ENCODE data around the gene PMEPA1. TPM values are rescaled to one million over a fixed set of nuclear protein-coding genes. Genes with fewer than 3 reads are reported as not detected.
A peak's percentile ranks its signal among the peaks of the same experiment; 100 is the strongest.

Gene PMEPA1
- total RNA-seq, 1 experiment from 2014 or later = 1,302 TPM

DNA sequence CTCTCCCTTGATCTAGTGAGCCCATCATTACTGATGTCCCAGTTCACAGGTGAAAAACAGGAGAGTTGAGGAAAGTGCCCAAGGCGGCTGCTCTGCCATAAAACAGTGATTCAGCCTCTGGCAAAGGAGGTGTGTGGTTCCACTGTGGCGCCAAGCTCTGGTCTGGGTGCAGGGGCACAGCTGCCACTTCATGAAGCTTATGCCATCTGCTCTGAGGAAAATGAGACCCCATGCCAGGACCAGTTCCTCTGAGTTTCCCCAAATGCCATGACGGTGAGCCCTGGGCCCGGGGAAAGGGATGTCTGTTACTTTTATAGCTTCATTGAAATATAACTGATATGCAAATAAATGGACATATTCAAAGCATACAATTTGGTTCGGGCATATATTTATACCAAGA is 55.9 kb downstream of the PMEPA1 start:
- no TSS peak for BruUV-seq (replicated peaks)
- TF ChIP-seq, protein P1, sequence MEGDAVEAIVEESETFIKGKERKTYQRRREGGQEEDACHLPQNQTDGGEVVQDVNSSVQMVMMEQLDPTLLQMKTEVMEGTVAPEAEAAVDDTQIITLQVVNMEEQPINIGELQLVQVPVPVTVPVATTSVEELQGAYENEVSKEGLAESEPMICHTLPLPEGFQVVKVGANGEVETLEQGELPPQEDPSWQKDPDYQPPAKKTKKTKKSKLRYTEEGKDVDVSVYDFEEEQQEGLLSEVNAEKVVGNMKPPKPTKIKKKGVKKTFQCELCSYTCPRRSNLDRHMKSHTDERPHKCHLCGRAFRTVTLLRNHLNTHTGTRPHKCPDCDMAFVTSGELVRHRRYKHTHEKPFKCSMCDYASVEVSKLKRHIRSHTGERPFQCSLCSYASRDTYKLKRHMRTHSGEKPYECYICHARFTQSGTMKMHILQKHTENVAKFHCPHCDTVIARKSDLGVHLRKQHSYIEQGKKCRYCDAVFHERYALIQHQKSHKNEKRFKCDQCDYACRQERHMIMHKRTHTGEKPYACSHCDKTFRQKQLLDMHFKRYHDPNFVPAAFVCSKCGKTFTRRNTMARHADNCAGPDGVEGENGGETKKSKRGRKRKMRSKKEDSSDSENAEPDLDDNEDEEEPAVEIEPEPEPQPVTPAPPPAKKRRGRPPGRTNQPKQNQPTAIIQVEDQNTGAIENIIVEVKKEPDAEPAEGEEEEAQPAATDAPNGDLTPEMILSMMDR (IDR thresholded peaks at IDR 0.05; ENCODE audit: unreplicated experiment) = no peak
- Mint-ChIP-seq H3K4me3 (ENCODE audit: low read depth, unreplicated experiment) (peak overlapping the region; percentile 12), H3K4me1 (ENCODE audit: low read depth, unreplicated experiment) (peaks cover 51% of the 10 kb centered on the region), H3K9me3 (ENCODE audit: low read depth, unreplicated experiment) (no peaks in the 10 kb centered on the region), H3K27me3 (ENCODE audit: unreplicated experiment) (no peaks in the 10 kb centered on the region), H3K36me3 (ENCODE audit: insufficient read depth, unreplicated experiment) (peaks cover 100% of the 10 kb centered on the region), H3K27ac (ENCODE audit: unreplicated experiment) (peak overlapping the region; percentile 95)
- CTCF ChIA-PET = interaction anchor here (0.6 to 1.5 kb wide), 6 partner anchors 8 to 433 kb away, joined by 3 to 5 read pairs (median 3); no protein-coding TSS in a partner anchor
- intact Hi-C loops (cut with micrococcal nuclease; ENCODE audit: unreplicated experiment) = no loop called here
- peak; percentile 5 for DNase-seq

DNA sequence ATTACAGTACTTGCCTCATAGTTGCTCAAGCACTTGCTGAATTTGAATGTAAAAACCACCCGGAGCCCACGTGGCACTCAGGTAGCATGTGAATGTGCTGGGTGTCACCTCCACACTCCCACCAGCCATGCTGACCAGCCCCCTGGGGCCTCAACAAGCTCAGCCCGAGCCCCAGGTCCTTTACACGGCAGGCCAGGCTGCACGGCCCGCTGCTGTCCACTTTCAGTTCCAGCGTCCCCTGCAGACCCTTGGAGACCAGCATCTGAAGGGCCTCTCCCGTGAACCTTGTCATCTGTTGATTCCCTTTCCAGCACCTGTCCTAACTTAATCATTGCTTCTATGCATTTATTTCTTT is 56.3 kb downstream of the PMEPA1 start:
- H3K27ac Mint-ChIP-seq (ENCODE audit: unreplicated experiment) = peak overlapping the region; percentile 95
- CTCF ChIA-PET = interaction anchor here (0.6 to 1.5 kb wide), 6 partner anchors 9 to 434 kb away, joined by 3 to 5 read pairs (median 3); no protein-coding TSS in a partner anchor
- no peaks in the 10 kb centered on the region for H3K9me3 Mint-ChIP-seq (ENCODE audit: low read depth, unreplicated experiment)
- intact Hi-C loops (cut with micrococcal nuclease; ENCODE audit: unreplicated experiment) = no loop called here
- H3K4me1 Mint-ChIP-seq (ENCODE audit: low read depth, unreplicated experiment) = peaks cover 47% of the 10 kb centered on the region
- H3K36me3 Mint-ChIP-seq (ENCODE audit: insufficient read depth, unreplicated experiment) = peaks cover 100% of the 10 kb centered on the region
- no peak overlapping the region for H3K4me3 Mint-ChIP-seq (ENCODE audit: low read depth, unreplicated experiment)
- no peaks in the 10 kb centered on the region for H3K27me3 Mint-ChIP-seq (ENCODE audit: unreplicated experiment)
- DNase-seq = no peak
- BruUV-seq (replicated peaks) = no TSS peak
- TF ChIP-seq, protein P1 (IDR thresholded peaks at IDR 0.05; ENCODE audit: unreplicated experiment) = no peak

DNA sequence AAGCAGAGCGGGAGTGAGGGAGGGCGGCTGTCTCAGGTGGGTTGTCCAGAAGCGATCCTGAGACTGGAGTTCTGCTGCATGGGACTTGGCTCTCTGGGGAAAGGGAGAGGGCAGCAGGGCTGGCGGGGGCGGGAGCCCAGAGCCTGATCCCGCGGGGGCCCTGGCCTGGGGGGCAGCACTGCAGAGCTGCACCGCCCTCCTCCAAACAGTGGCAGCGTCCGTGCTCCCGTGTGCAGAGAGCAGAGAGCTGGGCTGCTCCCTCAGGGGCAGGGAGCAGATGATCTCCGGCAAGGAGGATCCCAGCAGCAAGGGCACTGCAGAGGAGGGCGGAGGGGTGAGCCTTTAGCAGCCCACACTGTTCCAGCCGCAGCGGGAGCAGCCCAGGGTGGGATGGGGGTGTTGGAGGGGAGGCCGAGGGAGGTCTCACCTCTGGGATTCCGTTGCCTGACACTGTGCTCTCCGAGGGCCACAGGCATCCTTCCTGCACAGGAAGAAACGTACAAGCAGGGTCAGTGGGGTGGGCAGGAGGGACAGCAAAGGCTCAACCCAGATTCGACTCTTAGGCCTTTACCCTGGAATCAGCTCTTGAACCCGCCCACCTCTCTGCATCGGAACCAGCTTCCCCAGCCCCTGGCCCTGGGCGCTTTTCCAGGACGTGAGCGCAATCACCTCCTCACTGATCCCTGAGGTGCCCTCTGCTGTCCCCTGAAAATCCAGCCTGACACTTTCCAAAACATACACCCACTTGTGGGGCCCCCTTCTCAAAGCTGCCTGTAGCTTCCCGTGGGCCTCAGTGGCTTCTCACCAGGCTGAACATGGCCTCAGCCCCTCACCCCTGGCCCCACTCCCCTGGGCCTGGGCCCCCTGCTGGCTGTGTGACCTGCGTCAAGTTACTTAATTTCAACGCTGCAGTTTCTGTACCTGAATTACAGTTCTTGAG is 56.9 kb downstream of the PMEPA1 start:
- CTCF ChIA-PET = interaction anchor here (1.5 kb wide), 1 partner anchor 434 kb away, joined by 5 read pairs; no protein-coding TSS in a partner anchor
- Mint-ChIP-seq H3K27me3 (ENCODE audit: unreplicated experiment) (no peaks in the 10 kb centered on the region), H3K9me3 (ENCODE audit: low read depth, unreplicated experiment) (no peaks in the 10 kb centered on the region), H3K36me3 (ENCODE audit: insufficient read depth, unreplicated experiment) (peaks cover 100% of the 10 kb centered on the region), H3K4me1 (ENCODE audit: low read depth, unreplicated experiment) (peaks cover 40% of the 10 kb centered on the region), H3K4me3 (ENCODE audit: low read depth, unreplicated experiment) (no peak overlapping the region), H3K27ac (ENCODE audit: unreplicated experiment) (peak overlapping the region; percentile 95)
- intact Hi-C loops (cut with micrococcal nuclease; ENCODE audit: unreplicated experiment) = no loop called here
- DNase-seq = peak; percentile 14
- TF ChIP-seq, protein P1 (IDR thresholded peaks at IDR 0.05; ENCODE audit: unreplicated experiment) = peak; percentile 31
- BruUV-seq (replicated peaks) = no TSS peak

DNA sequence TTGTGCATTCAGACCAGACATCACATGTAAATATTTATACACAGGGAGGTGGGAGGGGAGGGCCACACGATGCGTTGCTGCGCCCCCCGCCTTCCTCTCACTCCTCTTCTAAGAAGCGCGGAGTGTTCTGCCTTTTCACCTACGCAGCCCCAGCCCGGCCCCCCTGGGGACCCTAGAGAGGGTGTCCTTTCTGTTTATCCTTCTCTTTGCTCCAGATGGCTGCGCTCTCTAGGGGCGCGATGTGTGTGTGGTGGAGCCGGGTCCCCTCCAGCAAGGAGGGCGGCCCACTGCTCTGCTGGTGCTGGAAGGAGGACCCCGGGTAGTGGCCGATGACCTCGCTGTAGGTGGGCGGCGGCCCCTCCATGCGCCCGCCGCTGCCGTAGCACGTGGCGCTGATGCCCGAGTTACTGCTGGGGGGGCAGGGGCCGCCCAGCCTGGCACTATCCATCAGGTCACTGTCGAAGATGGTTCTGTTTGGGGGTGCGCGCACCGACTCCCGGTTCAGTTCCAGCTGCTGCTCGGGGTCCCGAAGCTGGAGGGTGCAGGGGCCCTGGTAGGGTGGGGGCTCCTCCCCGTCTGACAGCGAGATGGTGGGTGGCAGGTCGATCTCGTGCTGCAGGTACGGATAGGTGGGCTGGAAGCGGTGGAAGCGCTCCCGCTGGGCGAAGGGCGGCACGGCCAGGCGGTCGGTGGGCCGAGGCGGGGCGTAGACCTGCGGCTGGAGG is 57.8 kb downstream of the PMEPA1 start:
- H3K27me3 Mint-ChIP-seq (ENCODE audit: unreplicated experiment) = no peaks in the 10 kb centered on the region
- H3K27ac Mint-ChIP-seq (ENCODE audit: unreplicated experiment) = peak overlapping the region; percentile 95
- no peak overlapping the region for H3K4me3 Mint-ChIP-seq (ENCODE audit: low read depth, unreplicated experiment)
- H3K9me3 Mint-ChIP-seq (ENCODE audit: low read depth, unreplicated experiment) = no peaks in the 10 kb centered on the region
- BruUV-seq (replicated peaks) = no TSS peak
- peaks cover 40% of the 10 kb centered on the region for H3K4me1 Mint-ChIP-seq (ENCODE audit: low read depth, unreplicated experiment)
- CTCF ChIA-PET = interaction anchor here (1.2 kb wide), 1 partner anchor 29 kb away, joined by 3 read pairs; no protein-coding TSS in a partner anchor
- TF ChIP-seq, protein P1 (IDR thresholded peaks at IDR 0.05; ENCODE audit: unreplicated experiment) = no peak
- intact Hi-C loops (cut with micrococcal nuclease; ENCODE audit: unreplicated experiment) = no loop called here
- peaks cover 100% of the 10 kb centered on the region for H3K36me3 Mint-ChIP-seq (ENCODE audit: insufficient read depth, unreplicated experiment)
- peak; percentile 5 for DNase-seq
